Measurements from ENCODE around the gene IFT88. TPM values are rescaled to one million over a fixed set of nuclear protein-coding genes. Genes with fewer than 3 reads are reported as not detected.

Gene IFT88
- total RNA-seq, 1 donor from 2014 or later = 15.3 TPM

DNA sequence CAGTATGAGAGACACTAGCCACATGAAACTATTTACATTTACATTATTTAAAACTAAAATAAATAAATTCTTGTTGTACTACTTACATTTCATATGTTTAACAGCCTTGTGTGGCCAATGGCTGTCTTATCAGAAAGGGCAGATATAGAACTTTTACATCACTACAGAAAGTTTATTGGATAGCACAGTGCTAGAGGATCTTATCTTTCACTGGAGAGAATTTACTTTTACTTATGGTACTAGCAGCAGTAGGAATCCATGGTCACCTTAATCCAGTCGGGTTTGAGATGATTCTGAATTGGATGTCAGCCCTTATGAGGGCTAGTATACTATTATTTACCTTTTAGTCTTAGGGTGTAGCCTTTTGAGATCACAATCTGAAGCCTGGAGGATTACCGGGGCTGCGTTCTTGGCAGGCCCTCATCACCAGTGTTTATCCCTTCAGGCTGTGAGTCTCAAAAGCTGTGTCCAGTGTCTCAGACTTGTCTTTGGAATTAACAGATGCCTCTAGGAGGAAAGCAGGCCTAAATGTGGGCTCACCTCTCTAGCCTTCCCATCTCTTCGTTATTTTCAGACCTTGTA lies 21.7 kb downstream of the IFT88 start:
- H3K27ac ChIP-seq = no peak overlapping the region
- H3K9me3 ChIP-seq = no peaks in the 10 kb centered on the region
- H3K4me1 ChIP-seq = no peaks in the 10 kb centered on the region
- no peak for DNase-seq
- H3K4me3 ChIP-seq = no peak overlapping the region
- H3K27me3 ChIP-seq (ENCODE audit: low read depth) = no peaks in the 10 kb centered on the region
- ATAC-seq = no peak
- peaks cover 15% of the 10 kb centered on the region for H3K36me3 ChIP-seq
- TF ChIP-seq, protein P1, sequence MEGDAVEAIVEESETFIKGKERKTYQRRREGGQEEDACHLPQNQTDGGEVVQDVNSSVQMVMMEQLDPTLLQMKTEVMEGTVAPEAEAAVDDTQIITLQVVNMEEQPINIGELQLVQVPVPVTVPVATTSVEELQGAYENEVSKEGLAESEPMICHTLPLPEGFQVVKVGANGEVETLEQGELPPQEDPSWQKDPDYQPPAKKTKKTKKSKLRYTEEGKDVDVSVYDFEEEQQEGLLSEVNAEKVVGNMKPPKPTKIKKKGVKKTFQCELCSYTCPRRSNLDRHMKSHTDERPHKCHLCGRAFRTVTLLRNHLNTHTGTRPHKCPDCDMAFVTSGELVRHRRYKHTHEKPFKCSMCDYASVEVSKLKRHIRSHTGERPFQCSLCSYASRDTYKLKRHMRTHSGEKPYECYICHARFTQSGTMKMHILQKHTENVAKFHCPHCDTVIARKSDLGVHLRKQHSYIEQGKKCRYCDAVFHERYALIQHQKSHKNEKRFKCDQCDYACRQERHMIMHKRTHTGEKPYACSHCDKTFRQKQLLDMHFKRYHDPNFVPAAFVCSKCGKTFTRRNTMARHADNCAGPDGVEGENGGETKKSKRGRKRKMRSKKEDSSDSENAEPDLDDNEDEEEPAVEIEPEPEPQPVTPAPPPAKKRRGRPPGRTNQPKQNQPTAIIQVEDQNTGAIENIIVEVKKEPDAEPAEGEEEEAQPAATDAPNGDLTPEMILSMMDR (IDR thresholded peaks at IDR 0.05) = no peak
- intact Hi-C loops (cut with DNase I) = no loop called here

DNA sequence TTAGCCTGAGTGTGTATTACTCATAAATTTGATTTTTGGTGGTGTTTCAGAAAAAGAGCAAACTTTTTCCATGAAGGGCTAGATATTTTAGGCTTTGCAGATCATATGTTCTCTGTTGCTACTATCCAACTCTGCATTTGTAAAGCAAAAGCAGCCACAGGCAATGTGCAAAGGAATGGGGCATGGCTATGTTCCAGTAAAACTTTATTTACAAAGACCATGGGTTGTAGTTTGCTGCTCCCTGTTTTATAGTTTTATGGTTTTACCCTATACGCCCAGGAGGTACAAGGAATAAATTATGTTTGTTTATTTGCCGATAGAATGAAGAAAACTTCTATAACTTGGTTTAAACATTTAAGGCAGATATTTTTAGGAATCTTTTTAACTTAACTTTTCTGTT lies 23.6 kb downstream of the IFT88 start:
- Histone ChIP-seq H3K9me3 (no peaks in the 10 kb centered on the region), H3K4me3 (no peak overlapping the region), H3K27me3 (ENCODE audit: low read depth) (no peaks in the 10 kb centered on the region), H3K36me3 (peaks cover 1% of the 10 kb centered on the region), H3K27ac (no peak overlapping the region), H3K4me1 (no peaks in the 10 kb centered on the region)
- ATAC-seq = no peak
- TF ChIP-seq, protein P1 (IDR thresholded peaks at IDR 0.05) = no peak
- intact Hi-C loops (cut with DNase I) = no loop called here
- no peak for DNase-seq

DNA sequence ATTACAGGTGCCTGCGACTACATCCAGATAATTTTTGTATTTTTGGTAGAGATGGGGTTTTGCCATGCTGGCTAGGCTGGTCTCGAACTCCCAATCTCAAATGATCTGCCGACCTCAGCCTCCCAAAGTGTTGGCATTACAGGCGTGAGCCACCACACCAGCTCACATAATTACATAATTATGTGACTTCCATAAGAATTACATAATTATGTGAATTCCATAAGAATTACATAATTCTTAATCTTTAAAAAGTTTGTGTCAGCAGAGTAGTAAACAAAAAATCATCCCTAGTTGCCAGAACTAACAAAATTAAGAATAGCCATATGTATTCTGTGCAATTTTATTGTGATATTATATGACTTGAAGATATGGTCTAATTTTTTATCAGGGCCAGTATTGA lies 25.6 kb downstream of the IFT88 start:
- ATAC-seq (no peak), DNase-seq (no peak)
- H3K4me3 ChIP-seq = no peak overlapping the region
- H3K27ac ChIP-seq = no peak overlapping the region
- intact Hi-C loops (cut with DNase I) = no loop called here
- H3K4me1 ChIP-seq = no peaks in the 10 kb centered on the region
- peaks cover 6% of the 10 kb centered on the region for H3K36me3 ChIP-seq
- H3K27me3 ChIP-seq (ENCODE audit: low read depth) = no peaks in the 10 kb centered on the region
- no peaks in the 10 kb centered on the region for H3K9me3 ChIP-seq
- TF ChIP-seq, protein P1 (IDR thresholded peaks at IDR 0.05) = no peak

GRCh38 chr13:20594280-20594679 lies 27.3 kb downstream of the IFT88 start:
- intact Hi-C loops (cut with DNase I) = no loop called here
- TF ChIP-seq, protein P1 (IDR thresholded peaks at IDR 0.05) = no peak
- no peaks in the 10 kb centered on the region for H3K27me3 ChIP-seq (ENCODE audit: low read depth)

DNA sequence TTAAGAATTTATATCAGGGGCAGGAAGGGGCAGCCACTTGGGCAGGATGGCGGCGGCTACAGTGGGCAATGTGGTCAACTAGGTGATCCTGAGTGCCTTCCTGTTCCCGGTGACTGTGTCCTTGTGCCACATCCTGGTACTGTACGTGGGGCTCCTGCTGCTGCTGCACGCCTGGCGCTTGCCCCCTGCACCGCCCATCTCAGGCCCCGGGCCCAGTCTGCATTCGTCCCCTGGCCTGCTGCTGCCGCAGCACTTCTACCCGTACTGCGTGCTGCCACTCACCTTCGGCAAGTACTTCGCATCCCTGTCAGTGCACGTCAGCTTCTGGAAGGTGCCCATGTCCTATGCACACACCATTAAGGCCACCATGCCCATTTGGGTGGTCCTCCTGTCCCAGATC lies 40.1 kb downstream of the IFT88 start:
- no peak overlapping the region for H3K4me3 ChIP-seq
- TF ChIP-seq, protein P1 (IDR thresholded peaks at IDR 0.05) = no peak
- peaks cover 42% of the 10 kb centered on the region for H3K36me3 ChIP-seq
- no peak for DNase-seq
- ATAC-seq = no peak
- H3K27ac ChIP-seq = no peak overlapping the region
- H3K4me1 ChIP-seq = no peaks in the 10 kb centered on the region
- intact Hi-C loops (cut with DNase I) = no loop called here
- no peaks in the 10 kb centered on the region for H3K27me3 ChIP-seq (ENCODE audit: low read depth)
- H3K9me3 ChIP-seq = no peaks in the 10 kb centered on the region

More at GRCh38 chr13:20594280-20594679, 27.3 kb downstream of the IFT88 start:
- Histone ChIP-seq H3K27ac (no peak overlapping the region), H3K4me3 (no peak overlapping the region), H3K9me3 (no peaks in the 10 kb centered on the region), H3K36me3 (peaks cover 16% of the 10 kb centered on the region), H3K4me1 (no peaks in the 10 kb centered on the region)
- DNase-seq = no peak
- ATAC-seq = no peak

Data from lower lobe of right lung (tissue), 2 donors.